HG02798 (cell line): Measurements from ENCODE around the gene GRK5.
A peak's percentile ranks its signal among the peaks of the same experiment; 100 is the strongest.

Source experiments
- ATAC-seq: cut with Tn5 transposase; IDR thresholded peaks from one replicate; pipeline ENCODE4 v1.9.1; 2021; ENCODE audit warnings: mild to moderate bottlenecking; ENCODE audit not compliant: unreplicated experiment, poor library complexity

Gene GRK5

GRCh38 chr10:119446441-119447277 lies 239.3 kb downstream of the GRK5 start:
- ATAC-seq, result no peak

GRCh38 chr10:119447421-119447820 lies 240.1 kb downstream of the GRK5 start:
- ATAC-seq, result no peak

DNA sequence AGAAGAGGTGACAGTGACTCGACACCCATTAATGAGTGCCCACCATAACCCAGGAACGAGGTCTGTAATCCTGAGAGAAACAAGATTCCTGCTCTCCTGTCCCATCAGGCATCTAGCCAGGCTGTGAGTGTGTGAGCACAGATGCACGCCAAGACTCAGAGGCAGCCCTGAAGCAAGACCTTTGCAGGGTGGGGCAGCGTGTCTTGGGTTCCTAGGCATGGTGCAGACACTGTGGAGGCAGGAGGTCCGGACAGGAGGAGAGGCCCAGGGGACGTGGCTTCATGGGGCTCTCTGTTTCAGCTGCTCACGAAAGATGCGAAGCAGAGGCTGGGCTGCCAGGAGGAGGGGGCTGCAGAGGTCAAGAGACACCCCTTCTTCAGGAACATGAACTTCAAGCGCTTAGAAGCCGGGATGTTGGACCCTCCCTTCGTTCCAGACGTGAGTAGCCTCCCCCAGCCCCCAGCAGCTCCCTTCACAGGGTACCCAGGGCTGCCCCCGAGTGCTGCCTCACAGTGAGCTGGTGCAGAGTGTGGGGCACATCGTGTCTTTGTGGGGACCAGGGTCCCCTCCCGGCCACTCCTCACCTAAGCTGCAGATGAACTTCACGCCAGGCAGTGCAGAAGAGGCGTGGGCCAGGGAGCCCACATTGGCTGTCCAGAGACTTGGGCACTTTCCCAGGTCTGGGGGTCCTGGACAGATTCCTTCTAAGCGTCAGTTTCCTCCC lies 240.6 kb downstream of the GRK5 start:
- no peak for ATAC-seq

DNA sequence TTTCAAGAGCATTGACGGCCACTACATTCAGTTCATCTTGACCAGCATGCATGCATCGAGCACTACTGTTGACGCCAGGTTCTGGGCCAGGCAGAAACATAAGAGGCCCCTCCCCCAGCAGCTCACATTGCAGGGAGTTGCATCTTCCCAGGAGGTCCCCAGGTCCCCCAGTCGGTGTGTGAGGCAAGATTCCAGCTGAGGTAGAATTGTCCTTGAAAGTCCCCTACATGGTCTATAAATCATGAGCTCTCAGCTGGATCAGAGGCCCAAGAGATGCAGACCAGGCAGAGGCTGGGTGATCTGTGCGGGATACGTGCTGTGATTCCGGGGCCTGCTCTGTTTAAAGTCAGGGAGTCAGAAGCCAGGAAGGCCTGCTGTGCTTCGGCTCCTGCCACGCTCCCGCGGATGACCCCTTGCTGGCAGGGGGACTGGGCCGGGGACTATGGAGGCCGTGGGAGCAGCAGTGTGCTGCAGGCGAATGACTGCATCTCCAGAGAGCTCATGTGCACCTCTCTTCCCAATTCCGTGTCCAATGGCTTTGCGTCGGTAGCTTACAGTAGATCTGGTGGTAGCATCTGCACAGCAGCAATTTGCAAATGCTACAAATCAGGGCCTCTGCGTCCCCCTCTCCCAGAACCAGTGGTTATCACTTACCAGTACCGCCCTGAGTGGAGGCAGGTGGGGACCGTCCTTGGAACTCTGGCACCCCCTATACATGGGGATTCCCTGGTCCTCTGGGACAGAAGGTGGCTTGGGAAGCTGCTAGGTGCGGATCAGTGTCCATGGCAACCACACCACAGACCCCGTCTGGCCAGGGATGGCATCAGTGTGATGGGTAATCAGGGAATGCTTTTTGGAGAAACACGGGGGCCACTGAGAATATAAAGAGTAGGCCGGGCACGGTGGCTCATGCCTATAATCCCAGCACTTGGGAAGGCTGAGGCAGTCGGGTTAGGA lies 241.5 kb downstream of the GRK5 start:
- no peak for ATAC-seq

GRCh38 chr10:119449760-119450461 lies 242.5 kb downstream of the GRK5 start:
- no peak for ATAC-seq

- ATAC-seq, result no peak
Observed at GRCh38 chr10:119450606-119451299, 243.4 kb downstream of the GRK5 start.

- no peak for ATAC-seq
Observed at GRCh38 chr10:119451300-119451896, 244.0 kb downstream of the GRK5 start.

GRCh38 chr10:119452396-119452795 lies 245.0 kb downstream of the GRK5 start:
- no peak for ATAC-seq

DNA sequence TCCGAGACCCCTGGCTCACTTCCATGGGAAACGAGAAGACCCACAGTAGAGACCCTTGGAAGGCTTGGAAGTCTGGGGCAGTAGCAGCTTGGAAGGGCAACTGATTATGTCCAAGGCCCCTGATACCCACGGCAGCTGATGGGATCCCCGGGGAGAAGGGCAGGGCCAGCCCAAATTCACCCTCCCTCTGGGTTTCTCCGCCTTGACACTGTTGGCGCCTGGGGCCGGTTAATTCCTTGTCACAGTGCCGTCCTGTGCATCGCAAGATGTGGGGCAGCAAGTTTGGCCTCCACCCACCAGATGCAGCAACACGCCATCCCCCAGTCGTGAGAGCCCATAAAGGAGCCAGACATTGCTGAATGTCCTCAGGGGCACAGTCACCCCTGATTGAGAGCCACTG lies 245.9 kb downstream of the GRK5 start:
- no peak for ATAC-seq

DNA sequence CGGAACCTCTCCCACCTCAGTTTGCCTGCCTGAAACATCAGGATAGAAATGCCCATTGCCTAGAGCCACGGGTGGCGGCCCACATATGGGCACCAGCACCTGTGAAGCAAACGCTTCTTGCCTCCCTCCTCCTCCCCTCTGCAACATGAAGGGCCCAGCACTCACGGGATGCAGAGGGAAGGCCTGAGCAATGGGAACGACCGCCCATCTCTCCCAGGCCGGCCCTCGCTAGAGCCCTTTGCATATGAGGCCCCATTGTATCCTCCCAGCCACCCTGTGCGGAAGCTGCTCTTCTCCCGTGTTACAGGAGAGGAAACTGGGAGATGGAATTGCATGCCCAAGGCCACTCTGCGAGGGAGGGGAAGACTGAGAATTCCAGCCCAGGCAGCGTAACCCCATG lies 246.9 kb downstream of the GRK5 start:
- ATAC-seq, result no peak

- no peak for ATAC-seq
Observed at GRCh38 chr10:119454990-119455389, 247.6 kb downstream of the GRK5 start.

DNA sequence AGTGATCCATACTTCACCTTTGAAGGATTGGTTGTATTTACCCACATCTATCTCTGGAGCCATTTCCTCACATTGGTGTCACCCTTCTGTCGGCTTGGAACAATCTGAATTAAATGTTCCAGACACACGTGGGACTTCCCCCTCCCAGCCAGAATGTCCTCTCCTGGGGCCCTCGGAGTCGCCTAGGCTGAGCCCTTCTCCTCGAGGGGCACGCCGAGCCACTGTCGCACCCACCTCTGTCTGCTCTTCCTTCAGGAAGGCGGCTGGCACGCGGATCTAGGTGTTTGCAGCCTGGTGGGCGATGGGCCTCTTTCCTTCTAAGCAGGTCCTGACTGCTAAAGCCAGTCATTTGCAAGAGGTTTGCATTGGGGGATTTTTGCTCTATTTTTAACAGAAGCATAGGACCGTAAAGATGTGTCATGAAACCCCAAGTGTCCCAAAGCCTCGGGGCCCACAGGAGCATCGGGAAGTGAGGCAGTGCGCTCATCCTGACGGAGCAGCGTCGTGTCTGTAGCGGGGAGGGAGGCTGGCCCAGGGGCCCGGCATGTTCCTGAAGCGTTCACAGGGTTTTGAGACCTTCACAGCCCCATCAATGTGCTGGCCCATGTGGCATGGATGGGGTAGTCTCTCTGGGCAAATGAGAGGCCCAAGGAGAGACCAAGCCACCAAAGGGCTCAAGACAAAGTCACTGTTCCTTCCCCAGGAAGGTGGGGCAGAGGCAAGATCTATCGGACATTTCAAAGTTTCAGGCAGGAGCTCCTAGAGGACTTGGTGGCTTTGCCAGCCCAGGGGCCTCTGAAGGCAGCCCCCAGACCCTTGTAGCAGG lies 248.5 kb downstream of the GRK5 start:
- ATAC-seq, result peak; percentile 41

DNA sequence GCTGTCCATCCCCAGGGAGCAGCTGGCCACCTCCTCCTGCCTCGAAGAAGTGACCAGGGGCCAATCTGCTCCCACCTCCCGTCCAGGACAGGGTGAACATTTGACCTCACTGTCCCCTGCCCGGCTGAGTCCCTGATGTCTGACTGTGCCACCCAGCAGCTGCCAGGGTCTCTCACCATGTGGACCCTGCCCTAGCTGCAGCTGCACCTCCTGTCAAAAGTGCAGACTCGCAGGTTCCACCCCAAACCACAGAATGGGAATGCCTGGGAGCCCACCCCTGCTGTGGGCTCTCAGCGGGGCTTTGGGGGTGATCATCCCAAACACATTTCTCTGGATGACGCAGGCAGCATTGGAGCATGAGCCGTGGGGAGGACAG lies 249.1 kb downstream of the GRK5 start:
- ATAC-seq, result no peak

GRCh38 chr10:119457966-119458766 lies 250.8 kb downstream of the GRK5 start:
- ATAC-seq, result no peak

DNA sequence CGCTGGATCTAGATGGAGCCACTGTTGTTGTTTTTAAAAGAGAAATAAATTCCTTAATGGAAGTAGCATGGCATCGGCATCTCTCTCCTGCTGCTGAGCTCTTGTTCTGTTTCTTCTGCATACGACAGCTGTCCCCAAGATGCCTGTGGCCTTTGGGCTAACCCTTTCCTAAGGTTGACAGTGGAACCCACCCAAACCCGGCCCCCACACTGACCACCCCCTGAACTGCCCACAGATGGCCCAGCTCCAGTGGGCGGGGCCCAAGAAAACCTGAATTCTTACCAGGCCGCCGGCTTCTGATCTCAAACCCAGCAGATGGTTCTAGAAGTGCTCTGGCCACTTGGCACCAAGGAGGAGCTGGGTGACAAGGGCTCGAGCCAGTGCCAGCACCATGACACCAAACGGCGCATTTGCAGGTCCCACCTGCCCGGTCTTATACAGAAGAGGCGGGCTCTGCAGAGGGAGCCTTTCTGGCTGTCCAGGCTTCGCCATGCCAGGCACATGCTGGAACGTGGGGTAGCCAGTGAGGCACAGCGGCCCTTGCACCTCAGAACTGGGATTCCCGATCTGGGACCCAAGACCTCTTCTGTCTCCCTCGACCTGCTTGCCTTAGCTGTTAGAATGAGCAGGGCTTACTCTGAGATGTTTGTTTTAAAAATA lies 252.4 kb downstream of the GRK5 start:
- ATAC-seq, result no peak

DNA sequence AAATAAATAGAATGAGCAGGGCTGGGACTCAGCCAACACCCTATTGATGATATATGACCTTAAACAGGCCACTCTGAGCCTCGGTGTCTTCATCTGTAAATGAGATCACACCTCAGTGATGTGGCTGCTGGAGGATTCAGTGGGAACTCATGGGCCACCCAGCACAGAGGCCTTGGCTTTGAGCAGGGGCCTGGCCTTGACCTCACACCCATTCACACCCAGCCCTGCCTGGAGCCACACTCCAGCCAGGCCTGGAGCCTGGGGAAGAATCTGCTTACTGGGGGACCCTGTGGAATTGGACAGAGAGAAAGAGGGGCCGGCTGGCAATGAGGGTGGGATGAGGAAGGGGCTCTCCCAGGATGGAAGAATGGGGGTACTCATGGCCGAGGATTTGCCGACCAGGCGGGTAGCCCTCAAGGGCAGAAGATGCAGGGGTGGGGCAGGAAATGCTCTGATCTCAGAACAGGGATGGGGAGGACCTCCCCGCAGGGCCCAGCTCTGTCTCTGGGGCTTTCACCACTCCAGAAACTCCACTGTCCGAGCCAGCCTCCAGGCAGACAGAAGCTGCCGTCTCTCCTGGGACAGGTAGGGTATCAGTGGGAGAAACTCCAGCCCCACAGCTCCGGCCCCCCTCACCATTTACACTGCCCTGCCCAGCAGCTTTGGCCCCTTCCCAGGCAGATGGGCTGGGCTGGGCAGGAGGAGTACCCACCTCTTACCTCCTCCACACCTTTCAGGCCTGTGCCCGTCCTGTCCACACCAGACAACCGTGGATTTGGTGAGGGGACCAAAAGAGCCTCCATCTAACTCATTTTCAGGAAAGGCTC lies 253.2 kb downstream of the GRK5 start:
- no peak for ATAC-seq
